NB4 (cell line): ENCODE measurements around the gene PATJ.

ENCODE experiments used
- CTCF ChIP-seq: IDR thresholded peaks from one replicate; pipeline ENCODE4 v1.5.1; 2012; ENCODE audit warnings: low read depth, low read length
- MAX ChIP-seq: IDR thresholded peaks from 2 replicates; pipeline ENCODE4 v1.6.1; 2011; ENCODE audit warnings: low read depth, low read length
- MYC ChIP-seq: IDR thresholded peaks from 2 replicates; pipeline ENCODE4 v1.6.1; 2011; ENCODE audit warnings: low read depth, low read length
- POLR2A ChIP-seq: IDR thresholded peaks from 2 replicates; pipeline ENCODE4 v1.6.1; 2011; ENCODE audit warnings: mild to moderate bottlenecking; ENCODE audit not compliant: insufficient read length; ENCODE audit errors: extremely low read depth

DNA sequence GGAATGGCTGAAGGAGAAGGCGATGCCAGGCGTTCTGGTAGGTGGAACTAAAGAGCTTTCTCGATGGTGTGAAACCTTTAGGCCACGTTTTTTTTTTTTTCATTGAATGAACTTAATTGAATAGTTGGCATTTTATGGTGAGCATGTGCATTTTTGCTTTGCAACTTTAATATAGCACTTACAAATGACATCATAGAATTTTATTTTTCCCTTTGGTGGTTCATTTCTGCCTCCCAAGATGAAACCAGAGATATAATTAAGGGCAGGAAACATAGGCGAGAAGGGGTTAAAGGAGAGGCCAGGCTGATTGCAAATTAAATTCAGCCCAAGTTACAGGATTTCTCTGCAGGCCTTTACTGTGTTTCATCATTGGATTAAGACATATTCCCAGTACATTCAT lies 366.8 kb downstream of the PATJ start:
- TF ChIP-seq CTCF (no peak), POLR2A (no peak), MYC (no peak), MAX (no peak)
